ENCODE measurements around the gene FOXF2.

DNA sequence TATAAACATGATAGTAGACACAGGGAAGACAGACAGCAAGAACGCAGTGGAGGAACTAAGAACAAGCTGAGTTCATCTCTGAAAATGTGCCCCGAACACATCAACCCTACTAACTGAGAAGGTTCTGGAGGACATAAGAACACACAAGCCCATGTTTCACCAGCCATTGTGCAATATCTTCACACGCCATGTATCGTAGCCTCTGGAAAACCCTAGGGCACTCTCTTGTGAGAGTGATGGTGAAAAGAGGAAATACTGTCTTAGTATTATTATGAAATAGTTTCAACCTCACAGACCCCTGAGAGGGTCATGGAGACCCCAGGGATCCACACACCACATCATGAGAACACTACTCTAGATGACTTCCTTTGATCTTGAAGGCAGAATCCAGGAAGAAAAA is 26.1 kb upstream of the FOXF2 start:
- TF ChIP-seq POLR2A (IDR thresholded peaks at IDR 0.05; ENCODE audit: low read depth, low read length) = no peak
- no peak for TF ChIP-seq POLR2AphosphoS5 (IDR thresholded peaks at IDR 0.05; ENCODE audit: low read depth, low read length)

All from GM12892 (cell line).